ENCODE results near the gene TTC16.

- TF ChIP-seq CTCF (IDR thresholded peaks at IDR 0.05; ENCODE audit: low read depth, low read length, missing input control): no peak
- TF ChIP-seq GABPA (IDR thresholded peaks at IDR 0.05 in 1 of 2, conservative IDR thresholded peaks at IDR 0.05 in 1 of 2): no peak
- TF ChIP-seq RAD21 (IDR thresholded peaks at IDR 0.05): no peak
- no peak for TF ChIP-seq YY1 (IDR thresholded peaks at IDR 0.05)
- no peak for TF ChIP-seq MAX (IDR thresholded peaks at IDR 0.05)
- TF ChIP-seq SP1 (IDR thresholded peaks at IDR 0.05): no peak
- TF ChIP-seq TAF1 (conservative IDR thresholded peaks at IDR 0.05): no peak
Measured at GRCh38 chr9:127686461-127687393, 29.2 kb upstream of the TTC16 start.
